Measurements from ENCODE around the gene GANC.
"Not testable (repeated sequence)": the region's sequence is repeated elsewhere in the genome, so short reads cannot be mapped to it uniquely, and the experiment has no call there.

The GANC gene

DNA sequence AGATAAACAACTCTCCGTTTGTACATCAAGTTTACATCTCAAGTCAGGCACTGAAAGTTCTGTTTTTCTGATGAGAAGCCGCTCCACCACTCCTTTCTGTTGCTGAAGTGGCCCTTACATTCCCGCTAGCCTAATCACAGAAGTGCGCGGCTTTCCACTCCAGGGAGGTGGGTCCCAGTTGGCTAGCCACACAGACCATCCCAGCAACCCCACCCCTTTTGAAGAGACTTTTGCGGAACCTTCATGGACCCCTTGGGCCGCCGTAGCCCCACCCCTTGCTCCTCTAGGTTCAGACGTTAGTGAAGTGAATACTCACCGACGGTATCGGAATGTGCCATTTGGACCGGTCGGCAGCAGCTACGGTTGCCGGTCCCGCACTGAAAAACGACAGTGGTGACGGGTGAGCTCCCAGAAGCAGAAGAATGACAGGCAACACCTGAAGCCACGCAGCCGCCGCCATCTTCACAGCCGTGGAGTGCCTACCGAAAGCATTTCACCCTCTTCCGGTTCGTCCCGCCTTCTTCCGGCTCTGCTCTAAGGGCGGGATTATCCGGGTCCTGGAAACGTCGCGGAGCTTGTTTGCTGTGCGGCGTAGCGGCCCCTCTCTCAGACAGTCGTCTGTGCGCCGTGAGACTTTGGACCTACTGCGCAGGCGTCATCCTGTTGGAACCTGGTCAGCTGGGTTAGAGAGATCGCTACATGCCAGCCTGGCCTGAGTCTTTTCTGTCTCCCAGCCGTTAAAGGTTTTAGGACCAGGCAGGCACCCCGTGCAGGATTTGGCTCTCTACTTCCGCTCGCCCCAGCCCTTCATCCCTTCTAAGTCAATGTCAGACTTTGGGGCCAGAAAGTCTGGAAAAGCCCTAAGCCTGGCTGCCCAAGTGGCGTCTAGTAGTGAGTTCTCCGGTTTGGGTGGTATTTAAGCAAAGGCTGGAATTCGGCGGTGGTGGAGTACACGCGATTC, at the start of gene GANC, which contains the start of gene TMEM87A:
Gene GANC (plus strand): TSS at position 263 of the 961 bp plus-strand sequence. CDS start 1,281 bp downstream, outside the sequence.
Gene TMEM87A (minus strand): TSS at position 495 of the 961 bp plus-strand sequence. CDS start 35 bp downstream, at position 460.
- DNase-seq: peak; percentile 98

DNA sequence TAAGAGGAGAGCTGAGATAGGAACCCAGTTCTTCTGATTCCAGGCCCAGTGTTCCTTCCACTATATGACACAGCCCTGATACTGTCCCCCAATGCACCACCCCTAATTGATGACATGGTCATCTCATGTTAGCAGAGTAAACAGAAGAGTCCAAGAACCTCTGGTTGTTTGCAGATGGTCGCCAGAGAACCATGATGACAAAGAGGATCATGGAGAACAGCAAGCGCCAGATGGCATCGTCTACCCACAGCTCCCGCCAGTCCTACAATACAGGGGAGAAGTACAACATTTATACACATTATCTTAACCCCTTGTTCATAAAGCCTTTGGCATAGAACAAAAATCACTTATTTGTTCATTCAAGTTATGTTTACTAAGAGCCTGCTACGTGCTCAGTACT, 46.4 kb upstream of the GANC start:
- DNase-seq: peak; percentile 36

GRCh38 chr15:42228036-42228435, 45.0 kb upstream of the GANC start:
- no peak for DNase-seq

DNA sequence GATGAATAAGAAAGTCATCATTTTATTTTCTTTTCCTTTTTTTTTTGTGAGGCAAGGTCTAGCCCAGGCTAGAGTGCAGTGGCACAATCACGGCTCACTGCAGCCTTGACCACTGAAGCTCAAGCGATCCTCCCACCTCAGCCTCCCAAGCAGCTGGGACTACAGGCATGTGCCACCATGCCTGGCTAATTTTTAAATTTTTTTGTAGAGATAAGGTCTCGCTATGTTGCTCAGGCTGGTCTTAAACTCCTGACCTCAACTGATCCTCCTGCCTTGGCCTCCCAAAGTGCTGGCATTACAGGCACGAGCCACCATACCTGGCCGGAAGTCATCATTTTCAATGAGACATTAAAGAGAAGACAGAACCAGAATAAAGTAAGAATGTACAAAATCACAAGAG, 44.0 kb upstream of the GANC start:
- DNase-seq: not testable (repeated sequence)

GRCh38 chr15:42231088-42231487, 41.9 kb upstream of the GANC start:
- DNase-seq: no peak

GRCh38 chr15:42232606-42233005, 40.4 kb upstream of the GANC start:
- no peak for DNase-seq

DNA sequence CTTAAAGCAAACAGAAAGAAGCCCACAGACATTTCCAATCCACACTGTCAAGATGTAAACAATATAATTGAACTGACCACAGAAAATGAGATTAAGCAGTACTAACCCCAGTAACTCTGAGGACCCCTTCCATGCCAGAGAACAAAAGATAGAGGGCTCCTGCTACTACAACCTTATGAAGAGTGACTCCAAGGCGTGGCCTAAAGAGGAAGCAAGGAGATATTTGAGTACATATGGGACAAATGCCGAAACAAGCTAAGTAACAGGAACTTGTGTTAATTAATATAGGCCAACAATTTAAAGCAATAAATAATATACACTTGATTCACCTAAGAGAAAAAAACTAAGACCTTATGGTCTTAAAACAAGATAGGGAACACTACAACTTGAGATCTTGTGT, 39.9 kb upstream of the GANC start:
- DNase-seq: no peak

DNA sequence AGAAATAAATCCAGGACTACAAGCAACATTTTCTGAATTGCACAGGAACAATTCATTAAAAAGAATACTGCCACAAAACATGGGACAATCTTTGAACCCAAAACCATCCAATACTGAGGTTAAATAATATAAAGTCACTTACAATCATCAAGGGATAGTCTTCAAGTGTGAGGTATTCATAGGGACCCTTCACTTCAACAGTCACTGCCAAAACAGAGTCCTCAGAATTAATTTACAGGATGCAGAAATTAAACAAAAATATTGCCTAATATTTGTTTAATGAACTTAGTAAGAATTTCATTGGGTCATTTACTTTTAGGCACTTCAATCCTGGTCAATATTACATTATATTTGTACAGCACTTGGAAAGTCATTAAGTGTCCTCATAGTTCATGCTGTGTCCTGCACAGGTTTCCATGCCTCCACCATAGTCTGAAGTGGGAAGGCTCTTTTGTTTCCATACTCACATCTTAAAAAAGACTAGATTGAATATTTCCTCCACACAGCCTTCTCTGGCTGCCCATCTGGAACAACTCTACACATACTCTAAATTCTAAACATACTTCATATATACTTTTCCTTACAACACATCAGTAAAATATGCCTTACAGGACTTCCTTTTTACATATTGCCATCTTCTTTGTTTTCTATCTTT, 33.3 kb upstream of the GANC start:
- DNase-seq: peak; percentile 8

GRCh38 chr15:42240823-42241222, 32.2 kb upstream of the GANC start:
- DNase-seq: no peak

GRCh38 chr15:42253300-42253699, 19.7 kb upstream of the GANC start:
- DNase-seq: no peak

DNA sequence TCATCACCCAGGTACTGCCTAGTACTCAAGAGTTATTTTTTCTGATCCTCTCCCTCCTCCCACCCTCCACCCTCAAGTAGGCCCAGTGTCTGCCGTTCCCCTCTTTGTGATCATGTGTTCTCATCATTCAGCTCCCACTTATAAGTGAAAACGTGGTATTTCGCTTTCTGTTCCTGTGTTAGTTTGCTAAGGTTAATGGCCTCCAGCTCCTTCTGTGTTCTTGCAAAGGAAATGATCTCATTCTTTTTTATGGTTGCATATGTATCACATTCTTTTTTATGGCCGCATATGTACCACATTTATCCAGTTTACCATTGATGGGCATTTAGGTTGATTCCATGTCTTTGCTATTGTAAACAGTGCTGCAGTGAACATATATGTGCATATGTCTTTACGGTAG, 8.2 kb upstream of the GANC start:
- DNase-seq: no peak

DNA sequence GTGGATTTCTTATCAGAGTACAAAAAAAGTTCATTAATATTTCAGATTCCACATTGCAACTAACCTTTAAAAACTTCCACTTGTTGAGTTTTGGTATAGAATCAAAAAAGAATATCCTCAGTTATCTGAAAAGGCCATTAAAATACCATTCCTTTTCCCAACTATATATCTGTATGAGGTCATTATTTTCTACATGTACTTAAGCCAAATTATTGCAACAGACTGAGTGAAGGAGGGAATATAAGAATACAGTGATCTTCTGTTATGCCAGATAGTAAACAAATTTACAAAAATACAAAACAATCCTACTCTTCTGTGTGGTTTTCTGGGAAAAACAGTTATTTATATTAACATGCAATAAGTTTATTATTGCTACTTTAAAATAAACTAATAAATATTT, 5.7 kb upstream of the GANC start:
- DNase-seq: no peak

- DNase-seq: no peak
Measured at GRCh38 chr15:42270551-42270950, 2.5 kb upstream of the GANC start.

DNA sequence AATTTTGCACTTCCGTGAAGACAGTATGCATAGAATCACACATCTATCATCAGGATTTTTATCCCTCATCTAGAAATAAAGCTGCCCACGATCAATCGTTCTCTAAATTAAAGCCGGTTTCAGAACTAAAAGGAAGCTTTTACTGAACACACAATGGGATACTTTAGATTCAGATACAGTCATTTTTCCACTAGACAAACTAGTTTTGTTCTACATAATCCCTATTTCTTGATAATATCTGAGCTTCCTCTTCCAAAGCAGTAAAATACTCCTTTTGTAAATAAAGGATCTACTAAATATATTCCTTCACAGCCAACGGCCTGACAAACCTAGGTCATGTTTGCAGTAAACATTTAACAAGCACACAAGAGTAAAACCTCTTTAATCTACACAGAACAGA, 2.0 kb upstream of the GANC start:
- DNase-seq: no peak

GRCh38 chr15:42273900-42274701, 1.1 kb downstream of the GANC start:
- DNase-seq: peak; percentile 66

- no peak for DNase-seq
Measured at GRCh38 chr15:42274702-42274989, 1.6 kb downstream of the GANC start.

DNA sequence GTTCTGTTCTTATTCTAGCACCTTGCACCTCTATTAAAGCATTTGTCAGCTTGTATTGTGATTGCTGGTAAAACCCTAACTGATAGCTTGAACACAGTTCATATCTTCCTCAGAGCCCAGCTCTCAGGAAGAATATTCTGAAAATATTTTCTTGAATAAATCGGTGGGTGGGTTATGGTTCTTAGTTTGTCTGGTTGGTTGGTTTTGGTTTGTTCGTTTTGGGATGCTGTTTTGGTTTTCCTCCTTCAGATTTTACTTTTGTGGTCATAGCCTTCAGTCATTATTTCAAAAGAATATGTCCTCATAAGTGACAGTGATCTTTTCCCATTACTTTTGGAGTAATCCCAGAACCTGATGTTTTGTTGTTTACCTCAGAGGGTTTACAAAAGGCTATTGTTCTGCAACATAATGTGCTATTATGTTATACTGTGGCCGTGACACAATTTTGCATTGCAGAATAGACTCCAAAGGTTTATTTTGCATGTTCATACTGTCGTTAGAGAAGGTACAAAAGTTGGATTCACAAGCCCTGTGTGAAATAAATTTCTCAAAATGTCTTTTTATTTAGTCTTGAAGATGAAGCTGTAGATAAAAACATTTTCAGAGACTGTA, 2.9 kb downstream of the GANC start:
- no peak for DNase-seq

DNA sequence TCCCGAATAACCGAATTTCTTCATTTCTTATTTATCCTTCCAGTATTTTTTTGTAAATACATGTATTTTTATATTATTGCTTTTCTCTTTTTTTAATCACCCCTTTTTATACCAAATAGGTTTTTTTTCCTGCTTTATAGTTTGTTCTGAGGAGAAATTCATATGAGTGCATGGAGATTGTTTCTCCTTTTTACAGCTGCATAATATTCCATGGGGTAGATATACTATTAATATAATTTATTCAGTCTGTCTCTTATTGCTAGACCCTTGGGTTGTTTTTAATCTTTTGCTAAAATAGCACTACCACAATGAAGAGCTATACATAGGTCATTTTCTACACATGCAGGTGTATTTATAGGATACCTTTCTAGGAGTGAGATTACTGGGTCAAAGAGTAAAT, 3.8 kb downstream of the GANC start:
- no peak for DNase-seq

DNA sequence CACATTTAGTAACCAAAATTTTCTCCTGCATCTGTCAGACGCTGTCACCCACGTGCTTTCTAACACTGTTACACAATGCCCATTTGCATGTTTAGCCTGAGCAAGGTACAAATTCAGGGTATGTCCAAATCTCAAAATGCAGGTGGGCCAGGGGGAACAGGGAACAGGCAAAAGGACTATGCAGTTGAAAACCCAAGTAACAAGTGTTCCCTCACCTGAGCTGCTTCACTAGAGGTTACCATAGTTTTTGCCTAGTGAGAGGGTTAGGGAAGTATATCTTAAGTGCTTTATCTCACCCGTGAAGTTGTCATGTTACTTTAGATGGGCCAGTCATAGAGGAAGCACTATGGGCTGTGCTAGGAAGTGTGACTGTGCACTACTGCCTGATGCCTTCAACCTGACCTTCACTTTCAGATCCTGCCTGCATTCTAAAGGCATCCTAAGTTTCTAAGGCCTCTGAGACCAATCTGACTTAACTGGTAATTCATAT, 6.3 kb downstream of the GANC start:
- no peak for DNase-seq

- no peak for DNase-seq
Measured at GRCh38 chr15:42282344-42282743, 9.3 kb downstream of the GANC start.

GRCh38 chr15:42282926-42283325, 9.9 kb downstream of the GANC start:
- no peak for DNase-seq

- DNase-seq: no peak
Measured at GRCh38 chr15:42283671-42284070, 10.7 kb downstream of the GANC start.

DNA sequence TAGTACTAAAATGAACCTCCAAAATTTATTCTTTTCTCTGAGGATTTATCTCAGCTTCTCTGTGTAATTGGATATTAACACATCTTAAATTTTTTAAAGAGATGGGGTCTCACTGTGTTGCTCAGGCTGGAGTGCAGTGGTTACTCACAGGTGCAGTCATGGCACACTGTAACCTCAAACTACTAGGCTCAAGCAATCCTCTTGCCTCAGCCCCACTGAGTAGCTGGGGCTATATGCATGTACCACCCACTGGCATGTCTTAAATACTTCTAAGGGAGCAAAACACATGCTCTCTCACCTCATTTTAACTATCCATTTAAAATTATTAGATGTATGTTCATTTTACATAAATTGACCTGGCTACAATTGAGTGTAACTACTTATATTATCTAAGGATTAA, 11.6 kb downstream of the GANC start:
- no peak for DNase-seq

Data from DMS53 (cell line).